Breast epithelium (tissue), 3 donors: Measurements from ENCODE around the gene LOX.

Source experiments
- CTCF ChIP-seq, 3 donors: fragments of 450-650 bp; IDR thresholded peaks; one replicate each; pipeline ENCODE4 v1.5.1; 2016 to 2017; ENCODE audit warnings: antibody characterized with exemption in 3 of 3, mild to moderate bottlenecking in 3 of 3, moderate library complexity in 3 of 3
- POLR2A ChIP-seq: fragments of 450-650 bp; IDR thresholded peaks from one replicate; pipeline ENCODE4 v1.6.1; 2016; ENCODE audit warnings: antibody characterized with exemption, mild to moderate bottlenecking, moderate library complexity
- POLR2AphosphoS5 ChIP-seq, 3 donors: sonication (generic); formaldehyde crosslinking; IDR thresholded peaks; one replicate each; pipeline ENCODE4 v1.6.1; 2017; ENCODE audit warnings: antibody characterized with exemption in 3 of 3

GRCh38 chr5:122015471-122015870, 62.6 kb downstream of the LOX start:
- TF ChIP-seq CTCF (IDR thresholded peaks at IDR 0.05) (no peak), POLR2A (no peak), POLR2AphosphoS5 (IDR thresholded peaks at IDR 0.05) (no peak)
